ENCODE measurements around the gene CRYGD.
"Not testable (repeated sequence)": the region's sequence is repeated elsewhere in the genome, so short reads cannot be mapped to it uniquely, and the experiment has no call there.

Gene CRYGD

GRCh38 chr2:208112273-208112745 is 12.0 kb downstream of the CRYGD start:
- not testable (repeated sequence) for DNase-seq; H3K4me3 Mint-ChIP-seq; H3K4me1 Mint-ChIP-seq; H3K27ac Mint-ChIP-seq; ATAC-seq; H3K27me3 Mint-ChIP-seq; H3K9me3 Mint-ChIP-seq; H3K36me3 Mint-ChIP-seq (ENCODE audit: low read depth)

DNA sequence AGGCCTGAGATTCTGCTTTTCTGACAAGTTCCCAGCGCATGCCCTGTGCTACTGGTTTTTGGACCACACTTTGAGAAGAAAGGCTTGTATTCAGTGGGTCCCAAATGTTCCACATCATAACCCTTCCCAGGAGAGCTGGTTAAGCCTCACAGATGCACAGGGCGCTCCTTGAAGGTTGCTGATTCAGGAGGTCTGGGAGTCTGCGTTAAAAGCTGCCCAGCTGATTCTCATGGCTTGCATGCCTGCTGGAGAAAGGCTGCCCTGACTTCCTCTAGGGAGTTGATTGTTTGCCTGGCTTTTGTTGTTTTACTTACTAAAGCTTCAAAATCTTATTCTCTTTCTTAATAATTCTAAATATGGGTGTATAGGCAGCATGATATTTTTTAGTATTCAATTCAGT is 20.7 kb downstream of the CRYGD start:
- no peak overlapping the region for H3K4me3 Mint-ChIP-seq
- H3K36me3 Mint-ChIP-seq (ENCODE audit: low read depth): no peaks in the 10 kb centered on the region
- H3K27ac Mint-ChIP-seq: no peak overlapping the region
- DNase-seq (no peak), ATAC-seq (no peak)
- H3K9me3 Mint-ChIP-seq: no peaks in the 10 kb centered on the region
- H3K27me3 Mint-ChIP-seq: peaks cover 6% of the 10 kb centered on the region
- peaks cover 28% of the 10 kb centered on the region for H3K4me1 Mint-ChIP-seq

DNA sequence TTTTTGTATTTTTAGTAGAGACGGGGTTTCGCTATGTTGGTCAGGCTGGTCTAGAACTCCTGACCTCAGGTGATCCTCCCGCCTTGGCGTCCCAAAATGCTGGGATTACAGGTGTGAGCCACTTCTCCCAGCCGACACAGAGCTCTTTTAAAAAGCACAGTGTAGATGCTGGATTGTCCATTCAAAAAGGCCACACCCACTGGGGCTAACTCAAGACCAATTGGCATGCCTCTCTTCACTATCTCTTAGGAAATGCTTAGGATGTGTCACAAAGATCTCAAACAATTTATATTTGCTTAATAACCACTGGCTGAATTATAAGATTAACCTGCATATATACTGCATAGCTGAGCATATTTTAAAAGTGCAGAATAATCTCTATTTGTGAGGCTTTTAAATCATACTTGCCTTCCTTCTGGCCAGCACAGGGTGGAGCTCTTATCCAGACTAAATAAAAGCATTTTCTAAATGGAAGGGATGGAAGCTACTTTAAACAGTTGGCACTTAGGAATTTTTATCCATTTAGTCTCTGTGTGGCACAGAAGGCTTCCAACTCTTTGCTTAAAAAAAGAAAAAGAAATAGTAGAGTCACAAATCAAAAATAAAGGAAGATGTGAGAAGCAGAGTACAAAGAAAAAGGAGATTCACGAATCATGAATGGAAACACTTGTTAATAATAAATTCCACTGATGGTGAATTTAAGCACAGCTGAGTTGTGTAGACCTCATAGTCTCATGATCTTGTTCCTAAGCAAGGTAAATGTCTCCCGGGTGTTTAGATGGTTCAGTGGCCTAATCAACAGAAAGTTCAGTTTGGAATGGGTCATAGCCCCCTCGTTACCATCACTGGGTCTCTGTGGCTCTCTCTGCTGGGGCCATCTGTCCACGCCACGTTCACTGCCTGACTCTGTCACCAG is 22.4 kb downstream of the CRYGD start:
- DNase-seq (no peak), ATAC-seq (peak; percentile 55)
- Mint-ChIP-seq H3K4me3 (no peak overlapping the region), H3K27me3 (peaks cover 6% of the 10 kb centered on the region), H3K27ac (no peak overlapping the region), H3K9me3 (no peaks in the 10 kb centered on the region), H3K36me3 (ENCODE audit: low read depth) (no peaks in the 10 kb centered on the region), H3K4me1 (peaks cover 28% of the 10 kb centered on the region)

GRCh38 chr2:208099682-208100470 is 24.4 kb downstream of the CRYGD start:
- Mint-ChIP-seq H3K4me3 (no peak overlapping the region), H3K4me1 (peaks cover 28% of the 10 kb centered on the region), H3K27me3 (peaks cover 3% of the 10 kb centered on the region), H3K9me3 (no peaks in the 10 kb centered on the region), H3K36me3 (ENCODE audit: low read depth) (no peaks in the 10 kb centered on the region), H3K27ac (no peak overlapping the region)
- DNase-seq (no peak), ATAC-seq (no peak)

DNA sequence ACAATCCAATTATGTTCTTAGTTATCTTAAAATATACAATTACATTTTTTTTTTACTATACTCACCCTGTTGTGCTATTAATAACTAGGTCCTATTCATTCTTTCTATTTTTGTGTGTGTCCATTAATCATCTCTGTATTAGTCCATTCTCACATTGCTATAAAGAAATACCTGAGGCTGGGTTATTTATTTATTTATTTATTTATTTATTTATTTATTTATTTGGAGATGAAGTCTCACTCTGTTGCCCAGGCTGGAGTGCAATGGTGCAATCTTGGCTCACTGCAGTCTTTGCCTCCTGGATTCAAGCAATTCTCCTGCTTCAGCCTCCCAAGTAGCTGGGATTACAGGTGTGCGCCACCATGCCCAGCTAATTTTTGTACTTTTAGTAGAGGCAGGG is 25.6 kb downstream of the CRYGD start:
- not testable (repeated sequence) for H3K36me3 Mint-ChIP-seq (ENCODE audit: low read depth); DNase-seq; H3K4me3 Mint-ChIP-seq; ATAC-seq; H3K27ac Mint-ChIP-seq; H3K9me3 Mint-ChIP-seq; H3K27me3 Mint-ChIP-seq
- H3K4me1 Mint-ChIP-seq: peaks cover 28% of the 10 kb centered on the region

DNA sequence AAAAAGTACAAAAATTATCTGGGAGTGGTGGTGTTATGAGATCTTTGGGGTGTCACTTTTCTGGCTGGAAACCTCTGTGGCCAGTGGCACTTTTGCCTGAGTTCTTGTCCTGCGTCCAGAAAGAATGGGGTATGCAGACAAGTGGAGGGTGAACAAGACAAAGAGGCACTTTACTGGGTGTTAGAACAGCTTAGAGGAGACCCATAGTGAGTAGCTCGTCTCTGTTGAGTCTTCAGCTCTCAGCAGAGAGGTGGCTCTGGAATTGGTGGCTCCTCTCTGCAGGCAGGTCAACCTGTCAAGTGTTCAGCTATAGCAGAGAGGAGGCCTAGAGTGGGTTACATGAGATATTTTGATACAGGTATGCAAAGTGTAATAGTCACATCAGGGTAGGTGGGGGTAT is 26.1 kb downstream of the CRYGD start:
- no peak overlapping the region for H3K4me3 Mint-ChIP-seq
- no peaks in the 10 kb centered on the region for H3K36me3 Mint-ChIP-seq (ENCODE audit: low read depth)
- no peak for ATAC-seq
- H3K27ac Mint-ChIP-seq: no peak overlapping the region
- H3K27me3 Mint-ChIP-seq: peaks cover 1% of the 10 kb centered on the region
- no peak for DNase-seq
- no peaks in the 10 kb centered on the region for H3K9me3 Mint-ChIP-seq
- peaks cover 28% of the 10 kb centered on the region for H3K4me1 Mint-ChIP-seq

- DNase-seq: no peak
- no peak for ATAC-seq
- Mint-ChIP-seq H3K36me3 (ENCODE audit: low read depth) (no peaks in the 10 kb centered on the region), H3K27ac (no peak overlapping the region), H3K4me1 (peaks cover 28% of the 10 kb centered on the region), H3K27me3 (peaks cover 1% of the 10 kb centered on the region), H3K9me3 (no peaks in the 10 kb centered on the region), H3K4me3 (no peak overlapping the region)
Measured at GRCh38 chr2:208097801-208098200, 26.5 kb downstream of the CRYGD start.

GRCh38 chr2:208097313-208097712 is 27.0 kb downstream of the CRYGD start:
- no peak overlapping the region for H3K4me3 Mint-ChIP-seq
- H3K27ac Mint-ChIP-seq: no peak overlapping the region
- H3K27me3 Mint-ChIP-seq: peaks cover 1% of the 10 kb centered on the region
- DNase-seq (no peak), ATAC-seq (no peak)
- H3K4me1 Mint-ChIP-seq: peaks cover 26% of the 10 kb centered on the region
- H3K9me3 Mint-ChIP-seq: no peaks in the 10 kb centered on the region
- no peaks in the 10 kb centered on the region for H3K36me3 Mint-ChIP-seq (ENCODE audit: low read depth)

- Mint-ChIP-seq H3K36me3 (ENCODE audit: low read depth) (no peaks in the 10 kb centered on the region), H3K27me3 (no peaks in the 10 kb centered on the region), H3K4me1 (peaks cover 14% of the 10 kb centered on the region), H3K27ac (no peak overlapping the region), H3K9me3 (no peaks in the 10 kb centered on the region), H3K4me3 (no peak overlapping the region)
- ATAC-seq (no peak), DNase-seq (no peak)
Measured at GRCh38 chr2:208096080-208096479, 28.2 kb downstream of the CRYGD start.

DNA sequence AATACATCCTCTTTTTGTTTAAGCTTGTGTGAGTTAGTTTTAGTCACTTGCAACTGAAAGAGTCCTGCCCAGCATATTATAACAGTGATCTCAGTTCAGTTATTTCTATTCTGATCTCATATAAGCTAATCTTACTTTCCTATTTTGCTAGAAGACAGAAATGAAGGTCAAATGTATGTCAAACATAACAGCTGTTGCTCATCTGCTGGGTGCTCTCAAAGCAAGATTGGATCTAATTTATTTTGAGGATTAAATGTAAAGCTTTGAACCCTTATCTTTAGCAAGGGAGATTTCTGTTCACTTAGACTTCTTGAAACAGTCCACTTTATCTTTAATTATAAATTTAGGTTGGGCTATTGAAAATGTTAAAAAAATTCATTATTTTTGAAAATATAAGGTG is 31.2 kb downstream of the CRYGD start:
- Mint-ChIP-seq H3K9me3 (no peaks in the 10 kb centered on the region), H3K27ac (no peak overlapping the region), H3K4me1 (no peaks in the 10 kb centered on the region), H3K4me3 (no peak overlapping the region), H3K36me3 (ENCODE audit: low read depth) (no peaks in the 10 kb centered on the region), H3K27me3 (no peaks in the 10 kb centered on the region)
- DNase-seq (no peak), ATAC-seq (no peak)

DNA sequence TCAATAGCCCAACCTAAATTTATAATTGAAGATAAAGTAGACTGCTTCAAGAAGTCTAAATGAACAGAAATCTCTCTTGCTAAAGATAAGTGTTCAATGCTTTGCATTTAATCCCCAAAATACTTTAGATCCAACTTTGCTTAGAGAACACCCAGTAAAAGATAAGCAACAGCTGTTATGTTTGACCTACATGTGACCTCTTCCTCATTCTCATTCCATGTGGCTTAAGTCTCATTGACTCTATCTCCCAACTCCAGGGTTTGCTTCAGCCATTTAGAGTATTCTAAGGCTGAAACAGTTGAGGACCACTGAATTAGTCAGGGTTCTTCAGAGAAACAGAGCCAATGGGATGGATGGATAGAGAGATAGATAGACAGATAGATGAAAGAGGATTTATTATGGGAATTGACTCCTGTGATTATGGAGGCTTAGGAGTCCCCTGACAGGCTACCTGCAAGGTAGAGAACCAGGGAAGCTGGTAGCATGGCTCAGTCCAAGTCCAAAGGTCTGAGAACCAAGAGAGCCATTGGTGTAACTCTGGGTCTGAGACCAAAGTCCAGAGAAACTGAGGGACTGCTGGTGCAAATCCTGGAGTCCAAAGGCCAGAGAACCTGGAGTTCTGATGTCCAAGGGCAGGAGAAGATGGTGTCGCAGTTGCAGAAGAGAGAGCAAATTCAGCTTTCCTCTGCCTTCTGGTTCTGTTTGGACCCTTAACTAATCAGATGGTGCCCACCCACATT is 32.1 kb downstream of the CRYGD start:
- H3K27ac Mint-ChIP-seq: no peak overlapping the region

DNA sequence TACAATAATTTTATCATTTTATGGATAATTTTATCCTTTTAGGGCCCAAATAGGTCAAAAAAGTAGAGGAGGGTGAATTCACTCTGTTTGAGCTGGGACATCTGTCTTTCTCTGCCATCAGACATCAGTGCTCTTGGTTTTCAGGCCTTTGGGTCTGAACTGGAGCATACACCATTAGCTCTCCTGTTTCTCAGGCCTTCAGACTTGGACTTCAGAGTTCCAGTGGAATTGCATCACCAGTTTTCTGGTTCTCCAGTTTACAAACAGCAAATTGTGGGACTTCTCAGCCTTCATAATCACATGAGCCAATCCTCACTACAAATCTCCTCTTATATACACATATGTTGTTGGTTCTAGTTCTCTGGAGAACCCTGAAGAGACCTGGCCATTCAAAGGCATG is 33.9 kb downstream of the CRYGD start:
- DNase-seq: no peak
- Mint-ChIP-seq H3K27ac (no peak overlapping the region), H3K4me1 (no peaks in the 10 kb centered on the region), H3K4me3 (no peak overlapping the region), H3K36me3 (ENCODE audit: low read depth) (no peaks in the 10 kb centered on the region), H3K9me3 (no peaks in the 10 kb centered on the region), H3K27me3 (no peaks in the 10 kb centered on the region)
- ATAC-seq: no peak

More for the DNA sequence above, 32.1 kb downstream of the CRYGD start:
- H3K4me3 Mint-ChIP-seq: no peak overlapping the region
- no peaks in the 10 kb centered on the region for H3K27me3 Mint-ChIP-seq
- H3K9me3 Mint-ChIP-seq: no peaks in the 10 kb centered on the region
- DNase-seq (no peak), ATAC-seq (no peak)
- H3K36me3 Mint-ChIP-seq (ENCODE audit: low read depth): no peaks in the 10 kb centered on the region
- no peaks in the 10 kb centered on the region for H3K4me1 Mint-ChIP-seq

GRCh38 chr2:208086029-208086428 is 38.3 kb downstream of the CRYGD start:
- Mint-ChIP-seq H3K27ac (no peak overlapping the region), H3K36me3 (ENCODE audit: low read depth) (no peaks in the 10 kb centered on the region), H3K27me3 (peaks cover 3% of the 10 kb centered on the region), H3K4me3 (no peak overlapping the region), H3K9me3 (no peaks in the 10 kb centered on the region), H3K4me1 (no peaks in the 10 kb centered on the region)
- ATAC-seq (no peak), DNase-seq (no peak)

- Mint-ChIP-seq H3K9me3 (no peaks in the 10 kb centered on the region), H3K27me3 (peaks cover 3% of the 10 kb centered on the region), H3K36me3 (ENCODE audit: low read depth) (no peaks in the 10 kb centered on the region), H3K4me1 (no peaks in the 10 kb centered on the region), H3K4me3 (no peak overlapping the region), H3K27ac (no peak overlapping the region)
- DNase-seq (no peak), ATAC-seq (no peak)
Measured at GRCh38 chr2:208083807-208084206, 40.5 kb downstream of the CRYGD start.

Data from activated naive CD8-positive, alpha-beta T cell treated with anti-CD3 and anti-CD28 coated beads, Interleukin-2, amount 50 U/mL, for 24 hours (primary cell).